GM23248 (cell line): ENCODE results near the gene MYPN. TPM values are rescaled to one million over a fixed set of nuclear protein-coding genes. Genes with fewer than 3 reads are reported as not detected.
A peak's percentile ranks its signal among the peaks of the same experiment; 100 is the strongest.

Experiments
- DNase-seq: peaks from one replicate; pipeline ENCODE4 v3.0.0-alpha.2; 2015
- H2AFZ ChIP-seq: fragments of 200-600 bp; sonication (generic); 2 replicates; pipeline ENCODE4 v1.6.1; 2016; ENCODE audit warnings: antibody characterized with exemption
- H3F3A ChIP-seq: fragments of 200-600 bp; sonication (generic); 2 replicates; pipeline ENCODE4 v1.6.1; 2016; ENCODE audit warnings: mild to moderate bottlenecking, antibody characterized with exemption, mixed run types; ENCODE audit not compliant: insufficient read depth
- H3K27ac ChIP-seq: fragments of 200-600 bp; sonication (generic); 2 replicates; pipeline ENCODE4 v1.5.1; 2016; ENCODE audit warnings: mild to moderate bottlenecking
- H3K27me3 ChIP-seq: fragments of 200-600 bp; sonication (generic); replicated peaks from 2 replicates; pipeline ENCODE4 v1.6.1; 2016; ENCODE audit warnings: mild to moderate bottlenecking; ENCODE audit not compliant: insufficient read depth
- H3K36me3 ChIP-seq: fragments of 200-600 bp; sonication (generic); 2 replicates; pipeline ENCODE4 v1.6.1; 2016; ENCODE audit warnings: low read depth, mild to moderate bottlenecking
- H3K4me1 ChIP-seq: fragments of 200-600 bp; sonication (generic); 2 replicates; pipeline ENCODE4 v1.6.1; 2016; ENCODE audit warnings: mild to moderate bottlenecking; ENCODE audit not compliant: insufficient read depth
- H3K4me2 ChIP-seq: fragments of 200-600 bp; sonication (generic); one replicate; pipeline ENCODE4 v1.6.1; 2016; ENCODE audit warnings: mild to moderate bottlenecking; ENCODE audit not compliant: unreplicated experiment
- H3K4me3 ChIP-seq: fragments of 200-600 bp; sonication (generic); 2 replicates; pipeline ENCODE4 v1.5.1; 2016; ENCODE audit warnings: mild to moderate bottlenecking
- H3K79me2 ChIP-seq: fragments of 200-600 bp; sonication (generic); 2 replicates; pipeline ENCODE4 v1.6.1; 2016; ENCODE audit warnings: mild to moderate bottlenecking; ENCODE audit not compliant: insufficient read depth
- H3K9ac ChIP-seq: fragments of 200-600 bp; sonication (generic); 2 replicates; pipeline ENCODE4 v1.6.1; 2016; ENCODE audit warnings: mild to moderate bottlenecking
- H3K9me2 ChIP-seq: fragments of 200-600 bp; sonication (generic); 2 replicates; pipeline ENCODE4 v1.6.1; 2016; ENCODE audit warnings: mixed run types, mild to moderate bottlenecking, moderate library complexity; ENCODE audit not compliant: insufficient read depth
- H3K9me3 ChIP-seq: fragments of 200-600 bp; sonication (generic); one replicate; pipeline ENCODE4 v1.6.1; 2017; ENCODE audit warnings: low read depth
- H4K20me1 ChIP-seq: fragments of 200-600 bp; sonication (generic); 2 replicates; pipeline ENCODE4 v1.6.0; 2016; ENCODE audit not compliant: insufficient read depth
- EZH2 ChIP-seq: fragments of 200-600 bp; sonication (generic); IDR thresholded peaks from 2 replicates; pipeline ENCODE4 v1.6.1; 2018; ENCODE audit warnings: antibody characterized with exemption, mild to moderate bottlenecking; ENCODE audit not compliant: insufficient read depth, poor library complexity, severe bottlenecking
- EZH2phosphoT487 ChIP-seq: fragments of 200-600 bp; sonication (generic); IDR thresholded peaks from 2 replicates; pipeline ENCODE4 v1.6.1; 2018; ENCODE audit warnings: antibody characterized with exemption, moderate library complexity, mild to moderate bottlenecking, low read depth; ENCODE audit not compliant: insufficient read depth
- WGBS, 2 experiments: methylation state at CpG; one replicate each; pipeline ENCODE4 v1.1.6; 2015 to 2017; ENCODE audit warnings: low lambda C conversion rate in 2 of 2, low coverage in 1 of 2; ENCODE audit errors: missing lambda C conversion rate in 2 of 2; 5-methylcytosine and 5-hydroxymethylcytosine counted together
- in situ Hi-C: fragments of 300-500 bp; cut with MboI; formaldehyde crosslinking; loops from 2 replicates; pipeline ENCODE4 v1.15.0; 2020
- polyA plus RNA-seq: library from polyadenylated mRNA; unstranded; fragments of >200 nt; fragmentation: Nextera tagmentation; extraction: Ambion mirVana; gene quantifications from 2 replicates; pipeline ENCODE4 v1.2.1, GENCODE V29; 2016
- total RNA-seq: library from RNA; depleted of rRNA; stranded (reverse); fragments of >200 nt; shearing (Covaris generic); gene quantifications from 2 replicates; pipeline ENCODE4 v1.2.3, GENCODE V29; 2014

MYPN gene
- total and polyA plus RNA-seq, 2 experiments from 2014 or later: 9.2 to 14.5 TPM

- 92 to 94% methylated on average over 7 of the region's 7 CpGs for WGBS, 2 experiments
- peaks cover 40% of the 10 kb centered on the region for H3F3A ChIP-seq
- no peak overlapping the region for H3K4me2 ChIP-seq
- H3K36me3 ChIP-seq: 0 out of 2 replicates have a peak, but pooled peaks cover 3% of the 10 kb centered on the region
- no peak for DNase-seq
- no peak overlapping the region for H3K27ac ChIP-seq
- H3K27me3 ChIP-seq: no peaks in the 10 kb centered on the region
- H3K9me2 ChIP-seq: no peaks in the 10 kb centered on the region
- no peaks in the 10 kb centered on the region for H3K9me3 ChIP-seq
- H3K4me1 ChIP-seq: peaks cover 44% of the 10 kb centered on the region
- no peak overlapping the region for H3K9ac ChIP-seq
- in situ Hi-C loops: no loop called here
- no peak for TF ChIP-seq EZH2
- no peak for TF ChIP-seq EZH2phosphoT487
- no peaks in the 10 kb centered on the region for H3K79me2 ChIP-seq
- no peak overlapping the region for H3K4me3 ChIP-seq
- H4K20me1 ChIP-seq: no peaks in the 10 kb centered on the region
- H2AFZ ChIP-seq: no peak overlapping the region
Observed at GRCh38 chr10:68158031-68158430, 48.7 kb downstream of the MYPN start.

GRCh38 chr10:68163735-68164134 lies 54.4 kb downstream of the MYPN start:
- peaks cover 10% of the 10 kb centered on the region; the same call in 1 of the 2 replicates for H3K4me1 ChIP-seq
- H3K9me2 ChIP-seq: no peaks in the 10 kb centered on the region
- no peak overlapping the region for H3K27ac ChIP-seq
- H3K9me3 ChIP-seq: no peaks in the 10 kb centered on the region
- H4K20me1 ChIP-seq: no peaks in the 10 kb centered on the region
- WGBS, 2 experiments: 75 to 80% methylated on average over 2 of the region's 2 CpGs
- H3K36me3 ChIP-seq: 0 out of 2 replicates have a peak, but pooled peaks cover 7% of the 10 kb centered on the region
- H3F3A ChIP-seq: no peaks in the 10 kb centered on the region
- no peaks in the 10 kb centered on the region for H3K79me2 ChIP-seq
- H3K4me2 ChIP-seq: no peak overlapping the region
- no peak overlapping the region for H3K4me3 ChIP-seq
- TF ChIP-seq EZH2phosphoT487 (no peak), EZH2 (no peak)
- in situ Hi-C loops: no loop called here
- no peak overlapping the region for H3K9ac ChIP-seq
- no peak for DNase-seq
- no peaks in the 10 kb centered on the region for H3K27me3 ChIP-seq
- H2AFZ ChIP-seq: no peak overlapping the region

- no peak overlapping the region for H3K4me3 ChIP-seq
- in situ Hi-C loops: no loop called here
- peaks cover 10% of the 10 kb centered on the region; the same call in 1 of the 2 replicates for H3K4me1 ChIP-seq
- WGBS, 2 experiments: 72 to 77% methylated on average over 3 of the region's 3 CpGs
- no peak overlapping the region for H2AFZ ChIP-seq
- H3K27ac ChIP-seq: no peak overlapping the region
- H3K9me3 ChIP-seq: no peaks in the 10 kb centered on the region
- no peaks in the 10 kb centered on the region for H4K20me1 ChIP-seq
- 0 out of 2 replicates have a peak, but pooled peaks cover 7% of the 10 kb centered on the region for H3K36me3 ChIP-seq
- TF ChIP-seq EZH2: no peak
- H3K9ac ChIP-seq: no peak overlapping the region
- H3K9me2 ChIP-seq: no peaks in the 10 kb centered on the region
- H3K27me3 ChIP-seq: no peaks in the 10 kb centered on the region
- no peaks in the 10 kb centered on the region for H3F3A ChIP-seq
- H3K79me2 ChIP-seq: no peaks in the 10 kb centered on the region
- H3K4me2 ChIP-seq: no peak overlapping the region
- no peak for DNase-seq
Observed at GRCh38 chr10:68165643-68166042, 56.4 kb downstream of the MYPN start.

- Histone ChIP-seq H3F3A (no peaks in the 10 kb centered on the region), H4K20me1 (no peaks in the 10 kb centered on the region), H3K27me3 (no peaks in the 10 kb centered on the region), H3K9me2 (no peaks in the 10 kb centered on the region), H3K79me2 (no peaks in the 10 kb centered on the region), H3K4me3 (no peak overlapping the region), H3K36me3 (0 out of 2 replicates have a peak, but pooled peaks cover 4% of the 10 kb centered on the region), H3K27ac (0 out of 2 replicates have a peak overlapping the region, but pooled peaks have one; percentile 12), H3K9me3 (no peaks in the 10 kb centered on the region), H3K4me2 (no peak overlapping the region), H2AFZ (no peak overlapping the region), H3K9ac (no peak overlapping the region), H3K4me1 (peaks cover 10% of the 10 kb centered on the region; the same call in 1 of the 2 replicates)
- in situ Hi-C loops: no loop called here
- 86 to 92% methylated on average over 3 of the region's 3 CpGs for WGBS, 2 experiments
- peak; percentile 67 for DNase-seq
- no peak for TF ChIP-seq EZH2
- TF ChIP-seq EZH2phosphoT487: no peak
Observed at GRCh38 chr10:68166871-68167585, 57.7 kb downstream of the MYPN start.
